NCI-H82 treated with DMSO at 0.1 percent for 48 hours (cell line): ENCODE data around the gene BPTF.
"Not testable (repeated sequence)": the region's sequence is repeated elsewhere in the genome, so short reads cannot be mapped to it uniquely, and the experiment has no call there.

Experiments
- DNase-seq: peaks from one replicate; lab custom pipeline; 2025; ENCODE audit not compliant: unreplicated experiment; lab: John Stamatoyannopoulos, UW

BPTF gene

GRCh38 chr17:67998466-67998865, 173.2 kb downstream of the BPTF start:
- DNase-seq = no peak

DNA sequence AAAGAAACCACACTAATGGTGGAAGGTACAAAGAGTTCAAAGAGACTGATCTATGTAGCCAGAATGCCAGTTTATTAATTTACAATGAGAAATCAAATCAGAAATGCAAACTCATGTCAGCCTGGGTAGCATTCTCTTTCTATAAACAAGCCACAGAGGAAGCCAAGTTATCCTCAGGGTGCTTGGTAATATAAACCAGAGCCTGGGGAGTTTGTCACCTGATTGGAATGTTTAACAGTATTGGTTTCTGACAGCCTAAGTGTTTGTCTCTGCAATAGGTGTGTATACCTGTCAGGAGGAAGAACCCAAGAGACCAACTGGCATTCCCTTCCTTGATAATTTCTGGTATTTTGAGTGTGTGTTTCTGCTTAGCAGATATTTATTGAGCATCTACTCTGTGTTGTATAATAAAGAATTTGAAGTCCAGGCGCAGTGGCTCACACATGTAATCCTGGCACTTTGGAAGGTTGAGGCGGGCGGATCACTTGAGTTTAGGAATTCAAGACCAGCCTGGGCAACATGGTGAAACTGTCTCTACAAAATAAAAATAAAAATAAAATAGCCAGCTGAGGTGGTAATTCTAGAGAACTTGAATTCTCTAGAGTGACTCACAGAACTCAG, 174.1 kb downstream of the BPTF start:
- DNase-seq = no peak

DNA sequence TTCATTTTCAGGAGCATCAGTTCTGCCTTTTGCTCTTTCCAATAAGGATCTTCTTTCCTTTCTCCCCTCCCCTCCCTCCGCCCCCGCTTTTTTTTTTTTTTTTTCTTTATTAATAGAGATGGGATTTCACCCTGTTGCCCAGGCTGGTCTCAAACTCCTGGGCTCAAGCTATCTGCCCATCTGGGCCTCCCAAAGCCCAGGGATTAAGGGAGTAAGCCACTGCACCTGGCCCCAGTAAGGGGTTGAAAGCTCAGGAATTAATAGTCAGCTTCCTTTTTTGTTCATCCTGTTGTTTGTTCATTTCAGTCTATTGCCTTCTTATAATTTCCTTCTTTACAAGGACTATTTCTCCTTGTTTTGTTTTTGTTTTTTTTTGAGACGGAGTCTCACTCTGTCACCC, 178.9 kb downstream of the BPTF start:
- DNase-seq = peak; percentile 49

- no peak for DNase-seq
Observed at GRCh38 chr17:68006797-68007196, 181.5 kb downstream of the BPTF start.

DNA sequence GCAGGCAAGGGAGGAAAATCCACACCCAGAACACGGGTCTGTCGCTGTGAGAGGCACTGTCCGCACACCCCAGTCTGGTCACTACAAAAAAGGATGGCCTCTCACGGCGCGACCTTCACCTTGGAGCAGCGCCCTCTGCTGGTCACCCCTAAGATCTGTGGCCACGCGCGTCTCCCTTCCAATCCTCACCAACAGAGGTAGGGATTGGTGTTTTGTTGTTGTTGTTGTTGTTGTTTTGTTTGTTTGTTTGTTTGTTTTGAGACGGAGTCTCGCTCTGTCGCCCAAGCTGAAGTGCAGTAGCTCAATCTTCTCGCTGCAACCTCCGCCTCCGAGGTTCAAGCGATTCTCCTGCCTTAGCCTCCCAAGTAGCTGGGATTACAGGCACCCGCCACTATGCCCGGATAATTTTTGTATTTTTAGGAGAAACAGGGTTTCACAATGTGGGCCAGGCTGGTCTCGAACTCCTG, 185.9 kb downstream of the BPTF start:
- DNase-seq = peak; percentile 13

- DNase-seq = no peak
Observed at GRCh38 chr17:68013385-68013784, 188.1 kb downstream of the BPTF start.

DNA sequence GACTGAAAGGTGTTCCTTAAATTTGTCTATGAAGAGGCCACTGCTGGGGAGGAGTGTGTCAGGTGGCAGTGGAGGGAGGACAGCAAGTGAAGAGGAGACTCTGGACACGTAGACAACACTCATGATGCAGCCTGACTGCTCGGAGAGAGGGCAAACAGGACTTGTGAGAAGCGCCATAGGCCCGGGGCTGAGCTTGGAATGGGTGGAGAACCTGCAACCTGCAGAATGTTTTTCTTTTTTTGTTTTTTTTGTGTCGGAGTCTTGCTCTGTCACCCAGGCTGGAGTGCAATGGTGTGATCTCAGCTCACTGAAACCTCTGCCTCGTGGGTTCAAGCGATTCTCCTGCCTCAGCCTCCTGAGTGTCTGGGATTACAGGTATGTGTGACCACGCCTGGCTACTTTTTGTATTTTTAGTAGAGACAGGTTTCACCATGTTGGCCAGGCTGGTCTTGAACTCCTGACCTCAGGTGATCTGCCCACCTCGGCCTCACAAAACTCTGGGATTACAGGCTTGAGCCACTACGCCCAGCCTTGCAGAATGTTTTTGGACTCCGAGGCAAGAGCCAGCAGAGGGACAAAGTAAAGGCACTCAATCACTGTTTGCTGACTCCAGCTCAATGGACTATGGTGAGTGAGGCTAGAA, 189.9 kb downstream of the BPTF start:
- DNase-seq = no peak

DNA sequence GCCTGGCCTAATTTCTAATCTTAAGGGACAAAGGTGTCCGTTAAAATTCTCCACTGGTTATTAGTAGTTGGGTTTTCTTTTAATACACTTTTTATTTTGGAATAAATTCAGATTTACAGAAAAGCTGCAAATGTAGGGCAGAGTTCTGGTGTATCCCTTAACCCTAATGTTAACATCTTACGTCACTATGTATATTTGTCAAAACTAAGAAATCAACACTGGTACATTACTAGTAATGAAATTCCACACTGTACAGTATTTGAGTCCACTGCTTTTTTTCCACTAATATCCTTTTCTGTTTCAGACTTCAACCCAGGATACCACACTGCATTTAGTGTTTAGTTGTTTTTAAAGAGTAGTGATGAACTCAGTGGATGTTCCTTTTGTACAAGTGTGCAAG, 191.5 kb downstream of the BPTF start:
- DNase-seq = no peak

DNA sequence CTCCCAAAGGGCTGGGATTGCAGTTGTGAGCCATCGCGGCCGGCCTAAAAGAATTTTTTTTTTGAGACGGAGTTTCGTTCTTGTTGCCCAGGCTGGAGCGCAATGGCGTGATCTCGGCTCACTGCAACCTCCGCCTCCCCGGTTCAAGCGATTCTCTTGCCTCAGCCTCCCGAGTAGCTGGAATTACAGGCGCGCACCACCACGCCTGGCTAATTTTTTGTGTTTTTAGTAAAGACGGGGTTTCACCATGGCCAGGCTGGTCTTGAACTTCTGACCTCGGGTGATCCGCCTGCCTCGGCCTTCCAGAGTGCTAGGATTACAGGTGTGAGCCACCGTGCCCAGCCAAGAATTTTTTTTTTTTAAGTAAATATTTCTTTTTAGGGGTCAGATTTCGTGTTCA, 193.2 kb downstream of the BPTF start:
- DNase-seq = not testable (repeated sequence)

DNA sequence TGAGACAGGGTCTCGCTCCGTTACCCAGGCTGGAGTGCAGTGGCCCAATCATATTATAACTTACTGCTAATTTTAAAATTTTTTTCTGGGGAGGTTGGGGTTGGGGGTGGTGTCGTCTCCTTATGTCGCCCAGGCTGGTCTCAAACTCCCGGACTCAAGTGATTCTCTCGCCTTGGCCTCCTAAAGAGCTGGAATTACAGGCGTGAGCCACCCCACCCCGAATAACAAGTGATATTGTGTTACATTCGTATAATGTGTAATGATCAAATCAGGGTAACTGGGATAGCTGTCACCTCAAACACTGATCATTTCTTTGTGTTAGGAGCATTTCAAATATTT, 194.0 kb downstream of the BPTF start:
- no peak for DNase-seq

GRCh38 chr17:68019675-68020408, 194.5 kb downstream of the BPTF start:
- DNase-seq = peak; percentile 92

DNA sequence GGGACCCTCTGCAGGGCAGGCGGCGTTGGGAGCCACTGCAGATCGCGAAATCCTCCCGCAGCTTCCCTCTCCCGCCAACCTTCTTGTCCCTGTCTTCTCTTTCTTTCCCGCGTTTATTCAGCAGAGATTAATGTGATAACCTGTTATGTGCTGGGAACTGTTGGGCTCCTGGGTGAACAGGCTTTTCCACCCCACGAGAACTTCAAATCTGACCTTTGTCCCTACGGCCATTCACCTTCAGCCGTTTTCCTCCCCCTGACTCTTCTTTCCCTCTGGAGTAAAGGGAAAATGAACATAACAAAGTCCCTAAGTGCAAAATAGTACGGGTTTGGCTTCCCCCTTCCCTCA, 195.1 kb downstream of the BPTF start:
- DNase-seq = peak; percentile 53

- not testable (repeated sequence) for DNase-seq
Observed at GRCh38 chr17:68020791-68021190, 195.5 kb downstream of the BPTF start.

GRCh38 chr17:68021963-68022362, 196.7 kb downstream of the BPTF start:
- DNase-seq = no peak

- DNase-seq = not testable (repeated sequence)
Observed at GRCh38 chr17:68022547-68022946, 197.2 kb downstream of the BPTF start.

DNA sequence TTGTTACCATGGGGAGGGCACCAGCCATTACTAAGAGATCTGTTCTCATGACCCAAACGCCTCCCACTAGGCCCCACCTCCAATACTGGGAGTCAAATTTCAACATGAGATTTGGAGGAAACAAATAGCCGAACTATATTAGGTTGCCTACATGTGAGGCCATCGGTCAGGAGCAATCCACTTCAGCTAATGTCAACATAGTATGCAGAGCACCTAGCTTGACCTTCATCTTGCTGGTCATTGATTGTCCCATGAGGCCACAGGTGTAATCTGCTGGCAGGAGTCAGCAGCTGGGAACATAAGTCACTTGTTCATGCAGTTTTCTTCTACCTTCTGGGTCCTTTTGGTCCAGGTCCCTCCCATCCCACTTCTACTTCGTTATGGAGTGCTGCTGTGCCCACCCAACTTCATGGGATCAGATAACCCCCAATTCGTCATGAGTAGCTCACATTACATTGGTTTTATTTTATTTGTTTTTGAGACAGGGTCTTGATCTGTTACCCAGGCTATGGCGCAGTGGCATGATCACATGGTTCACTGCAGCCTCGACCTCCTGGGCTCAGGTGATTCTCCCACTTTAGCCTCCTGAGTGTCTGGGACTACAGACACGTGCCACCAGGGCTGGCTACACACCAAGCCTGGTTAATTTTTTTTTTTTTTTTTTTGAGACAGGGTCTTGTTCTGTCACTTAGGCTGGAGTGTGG, 204.4 kb downstream of the BPTF start:
- no peak for DNase-seq
